HEK293T (cell line): ENCODE results near the gene MAMDC2.

ENCODE experiments used
- FOXK2 ChIP-seq: fragments of 450-650 bp; IDR thresholded peaks from 2 replicates; pipeline ENCODE4 v1.6.1; 2016; ENCODE audit warnings: mild to moderate bottlenecking
- HDGF ChIP-seq: fragments of 450-650 bp; IDR thresholded peaks from 2 replicates; pipeline ENCODE4 v1.6.1; 2017; ENCODE audit warnings: antibody characterized with exemption, borderline replicate concordance
- PKNOX1 ChIP-seq: fragments of 450-650 bp; IDR thresholded peaks from 2 replicates; pipeline ENCODE4 v1.6.1; 2016
- SP1 ChIP-seq: fragments of 450-650 bp; IDR thresholded peaks from 2 replicates; pipeline ENCODE4 v1.6.1; 2017
- TARDBP ChIP-seq: fragments of 450-650 bp; IDR thresholded peaks from 2 replicates; pipeline ENCODE4 v1.6.1; 2016
- ZNF384 ChIP-seq: fragments of 450-650 bp; IDR thresholded peaks from 2 replicates; pipeline ENCODE4 v1.6.1; 2016

DNA sequence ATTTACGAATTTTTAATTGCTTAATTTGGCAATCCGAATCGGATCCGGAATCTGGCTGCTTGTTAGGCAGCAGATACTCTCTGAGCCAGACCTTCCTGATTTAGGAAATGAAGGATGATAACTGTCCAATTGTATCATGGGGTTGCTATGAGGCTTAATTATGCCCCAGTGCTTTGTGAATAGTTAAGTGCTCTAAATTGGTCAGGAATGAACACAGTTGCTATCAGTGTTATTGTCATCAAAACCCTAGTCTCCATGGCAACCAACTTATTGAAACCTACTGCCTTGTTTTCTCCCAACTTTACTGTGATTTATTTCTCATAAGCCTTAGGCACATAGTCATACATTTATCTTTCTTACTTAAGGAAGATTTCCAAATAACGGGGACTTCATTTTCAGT, 47.9 kb downstream of the MAMDC2 start:
- TF ChIP-seq PKNOX1 (no peak), FOXK2 (no peak), TARDBP (no peak), SP1 (no peak), HDGF (no peak), ZNF384 (no peak)
